ENCODE results near the gene CREB3L1.

Gene CREB3L1

GRCh38 chr11:46364056-46364455, 86.6 kb downstream of the CREB3L1 start:
- DNase-seq (ENCODE audit: low read depth in 2 of 2): no peak

- DNase-seq (ENCODE audit: low read depth in 2 of 2): no peak
These were observed 87.3 kb downstream of the CREB3L1 start for GRCh38 chr11:46364791-46365190.

GRCh38 chr11:46366260-46366659, 88.8 kb downstream of the CREB3L1 start:
- DNase-seq (ENCODE audit: low read depth in 2 of 2): no peak

- no peak for DNase-seq (ENCODE audit: low read depth in 2 of 2)
These were observed 89.2 kb downstream of the CREB3L1 start for GRCh38 chr11:46366661-46367161.

GRCh38 chr11:46367244-46367915, 89.9 kb downstream of the CREB3L1 start:
- peak in 1 of 2 donors; percentile 69 for DNase-seq (ENCODE audit: low read depth in 2 of 2)

- no peak for DNase-seq (ENCODE audit: low read depth in 2 of 2)
These were observed 90.4 kb downstream of the CREB3L1 start for GRCh38 chr11:46367916-46368267.

- DNase-seq (ENCODE audit: low read depth in 2 of 2): no peak
These were observed 92.1 kb downstream of the CREB3L1 start for GRCh38 chr11:46369458-46370152.

- no peak for DNase-seq (ENCODE audit: low read depth in 2 of 2)
These were observed 92.8 kb downstream of the CREB3L1 start for GRCh38 chr11:46370253-46370652.
